H1 (cell line): ENCODE data around the gene E2F2. TPM values are rescaled to one million over a fixed set of nuclear protein-coding genes. Genes with fewer than 3 reads are reported as not detected.

Source experiments
- CTCF ChIA-PET: fragments of 300-600 bp; sonication (Branson Sonifier 250); formaldehyde crosslinking; loops from one replicate; lab custom pipeline; 2021; ENCODE audit not compliant: partially characterized antibody; lab: Charles Lee
- POLR2A ChIA-PET: fragments of 300-600 bp; sonication (Branson Sonifier 250); formaldehyde crosslinking; loops from one replicate; lab custom pipeline; 2021; ENCODE audit warnings: inconsistent platforms; ENCODE audit not compliant: partially characterized antibody; lab: Charles Lee
- DNase-seq, 2 experiments: peaks; one replicate each; pipeline versions ENCODE4 v3.0.0 to v3.0.0-alpha.2; 2010 to 2022; ENCODE audit warnings: low spot score in 2 of 2, low read depth in 1 of 2, mixed read lengths in 1 of 2
- FAIRE-seq: peaks from 2 replicates; lab custom pipeline; 2011; peaks lifted over from hg19 to GRCh38; lab: Jason Lieb, UNC
- H2AFZ ChIP-seq: 2 replicates; pipeline ENCODE4 v1.8.1; 2012; ENCODE audit warnings: low read length, inconsistent platforms
- H2AK5ac ChIP-seq: 2 replicates; pipeline ENCODE4 v1.6.1; 2013; ENCODE audit warnings: low read depth, low read length
- H2BK120ac ChIP-seq: replicated peaks from 2 replicates; pipeline ENCODE3; 2013; ENCODE audit warnings: low read depth, low read length, inconsistent platforms
- H2BK12ac ChIP-seq: 2 replicates; pipeline ENCODE4 v1.6.1; 2013; ENCODE audit warnings: low read depth, low read length
- H2BK15ac ChIP-seq: 2 replicates; pipeline ENCODE4 v1.6.1; 2013; ENCODE audit warnings: low read length
- H2BK20ac ChIP-seq: 2 replicates; pipeline ENCODE4 v1.6.1; 2013; ENCODE audit warnings: low read length
- H2BK5ac ChIP-seq: 2 replicates; pipeline ENCODE4 v1.6.1; 2013; ENCODE audit warnings: low read depth, low read length
- H3K14ac ChIP-seq: 2 replicates; pipeline ENCODE4 v1.6.1; 2013; ENCODE audit warnings: inconsistent platforms; ENCODE audit not compliant: insufficient read length
- H3K18ac ChIP-seq: 2 replicates; pipeline ENCODE4 v1.6.1; 2013; ENCODE audit warnings: low read length; ENCODE audit errors: extremely low read depth
- H3K23ac ChIP-seq: 2 replicates; pipeline ENCODE4 v1.6.1; 2013; ENCODE audit warnings: inconsistent platforms; ENCODE audit not compliant: insufficient read length
- H3K23me2 ChIP-seq: 2 replicates; pipeline ENCODE4 v1.6.1; 2013; ENCODE audit warnings: low read depth, low read length
- H3K27ac ChIP-seq: 2 replicates; pipeline ENCODE4 v1.6.1; 2011; ENCODE audit warnings: low read depth, low read length, inconsistent platforms
- H3K27me3 ChIP-seq, 4 experiments: replicated peaks in 1 of 4; 1 replicate in 1 of 4; 2 replicates in 3 of 4; pipeline versions ENCODE4 v1.6.1 to v1.8.1; 2011 to 2013; ENCODE audit warnings: low read length in 3 of 4, mild to moderate bottlenecking in 3 of 4, inconsistent platforms in 2 of 4, mixed read lengths in 2 of 4, moderate library complexity in 1 of 4; ENCODE audit not compliant: control insufficient read depth in 3 of 4, insufficient read depth in 3 of 4; ENCODE audit errors: extremely low read depth in 1 of 4
- H3K36me3 ChIP-seq, 4 experiments: 2 replicates each; pipeline versions ENCODE4 v1.6.1 to v1.8.1; 2011 to 2013; ENCODE audit warnings: mild to moderate bottlenecking in 4 of 4, low read length in 3 of 4, moderate library complexity in 2 of 4, control low read depth in 1 of 4, inconsistent platforms in 1 of 4; ENCODE audit not compliant: insufficient read depth in 4 of 4, control insufficient read depth in 2 of 4
- H3K4ac ChIP-seq: replicated peaks from 2 replicates; pipeline ENCODE3; 2013; ENCODE audit warnings: low read length, low read depth, mixed read lengths, inconsistent platforms; ENCODE audit not compliant: insufficient read length
- H3K4me1 ChIP-seq, 4 experiments: replicated peaks in 1 of 4; 1 replicate in 1 of 4; 2 replicates in 3 of 4; pipeline versions ENCODE4 v1.6.1 to v1.8.1; 2011 to 2013; ENCODE audit warnings: low read length in 3 of 4, inconsistent platforms in 2 of 4, mixed read lengths in 1 of 4; ENCODE audit not compliant: insufficient read depth in 4 of 4, control insufficient read depth in 3 of 4
- H3K4me2 ChIP-seq, 2 experiments: 2 replicates each; pipeline versions ENCODE4 v1.6.1 to v1.8.1; 2011 to 2013; ENCODE audit warnings: low read depth in 2 of 2, low read length in 2 of 2, control low read depth in 1 of 2, inconsistent platforms in 1 of 2, mild to moderate bottlenecking in 1 of 2; ENCODE audit not compliant: insufficient read depth in 1 of 2
- H3K4me3 ChIP-seq, 4 experiments: fragments of 200-600, 300-600 bp in 1 of 4; sonication (generic), shearing (Covaris generic), sonication (Bioruptor Twin) in 1 of 4; 2 replicates each; pipeline versions ENCODE4 v1.5.1 to v1.8.1; 2011 to 2016; ENCODE audit warnings: low read length in 4 of 4, low read depth in 3 of 4, control low read depth in 2 of 4, inconsistent platforms in 2 of 4, mild to moderate bottlenecking in 2 of 4, mixed read lengths in 1 of 4, moderate library complexity in 1 of 4; ENCODE audit not compliant: insufficient read depth in 2 of 4; ENCODE audit errors: extremely low read depth in 1 of 4
- H3K56ac ChIP-seq: replicated peaks from 2 replicates; pipeline ENCODE3; 2013; ENCODE audit warnings: low read depth, mild to moderate bottlenecking, mixed read lengths, low read length, inconsistent platforms; ENCODE audit not compliant: insufficient read length
- H3K79me1 ChIP-seq: 2 replicates; pipeline ENCODE4 v1.6.1; 2013; ENCODE audit warnings: low read depth, low read length, control low read depth
- H3K79me2 ChIP-seq, 2 experiments: 2 replicates each; pipeline versions ENCODE4 v1.6.1 to v1.8.1; 2012 to 2013; ENCODE audit warnings: low read length in 2 of 2, mild to moderate bottlenecking in 2 of 2, inconsistent platforms in 1 of 2; ENCODE audit not compliant: insufficient read depth in 2 of 2, control insufficient read depth in 1 of 2
- H3K9ac ChIP-seq, 4 experiments: replicated peaks in 1 of 4; 1 replicate in 1 of 4; 2 replicates in 3 of 4; pipeline versions ENCODE4 v1.6.1 to v1.8.1; 2011 to 2013; ENCODE audit warnings: low read depth in 3 of 4, low read length in 3 of 4, control low read depth in 2 of 4, mild to moderate bottlenecking in 2 of 4, moderate library complexity in 2 of 4, inconsistent platforms in 1 of 4; ENCODE audit errors: extremely low read depth in 1 of 4
- H3K9me3 ChIP-seq, 2 experiments: 2 replicates each; pipeline versions ENCODE4 v1.6.1 to v1.8.1; 2012 to 2013; ENCODE audit warnings: mild to moderate bottlenecking in 2 of 2, moderate library complexity in 2 of 2, control low read depth in 1 of 2, inconsistent platforms in 1 of 2, low read depth in 1 of 2, low read length in 1 of 2, mixed read lengths in 1 of 2; ENCODE audit not compliant: insufficient read depth in 2 of 2
- H4K20me1 ChIP-seq, 2 experiments: replicated peaks in 1 of 2; 2 replicates each; pipeline versions ENCODE3 to v1.8.1; 2011 to 2013; ENCODE audit warnings: inconsistent platforms in 2 of 2, low read length in 2 of 2, mild to moderate bottlenecking in 1 of 2; ENCODE audit not compliant: insufficient read depth in 2 of 2, control insufficient read depth in 1 of 2
- H4K5ac ChIP-seq: 2 replicates; pipeline ENCODE4 v1.6.1; 2013; ENCODE audit warnings: low read length, low read depth, mixed read lengths, inconsistent platforms; ENCODE audit not compliant: insufficient read length
- H4K8ac ChIP-seq: 2 replicates; pipeline ENCODE4 v1.8.0; 2013; ENCODE audit warnings: mild to moderate bottlenecking, moderate library complexity, low read length, inconsistent platforms; ENCODE audit not compliant: insufficient read depth; ENCODE audit errors: extremely low read depth
- H4K91ac ChIP-seq: replicated peaks from 2 replicates; pipeline ENCODE3; 2013; ENCODE audit warnings: low read length, mixed read lengths, inconsistent platforms; ENCODE audit not compliant: insufficient read length
- ASH2L ChIP-seq: fragments of 200-600, 300-600 bp; sonication (generic); IDR thresholded peaks from one replicate; pipeline ENCODE4 v1.7.1; 2017; ENCODE audit warnings: low read length
- CEBPB ChIP-seq: IDR thresholded peaks from 2 replicates; pipeline ENCODE4 v1.6.1; 2012; ENCODE audit warnings: low read depth, low read length
- CHD1 ChIP-seq: IDR thresholded peaks from 2 replicates; pipeline ENCODE4 v1.6.1; 2012; ENCODE audit warnings: low read depth, low read length, improper control_type of control experiment
- CREB1 ChIP-seq: IDR thresholded peaks from 2 replicates; pipeline ENCODE4 v1.6.1; 2012; ENCODE audit warnings: inconsistent platforms
- EGR1 ChIP-seq: IDR thresholded peaks from 2 replicates; pipeline ENCODE4 v1.6.1; 2011; ENCODE audit warnings: low read depth, low read length, borderline replicate concordance
- HDAC2 ChIP-seq, 2 experiments: fragments of 300-600 bp in 1 of 2; sonication (generic) in 1 of 2; IDR thresholded peaks; 2 replicates each; pipeline ENCODE4 v1.6.1; 2011 to 2012; ENCODE audit warnings: low read depth in 2 of 2, low read length in 2 of 2, mild to moderate bottlenecking in 2 of 2, moderate library complexity in 2 of 2, borderline replicate concordance in 1 of 2, inconsistent platforms in 1 of 2
- NRF1 ChIP-seq: IDR thresholded peaks from 2 replicates; pipeline ENCODE4 v1.6.1; 2011; ENCODE audit warnings: mild to moderate bottlenecking, low read depth, low read length, improper control_type of control experiment
- RXRA ChIP-seq: IDR thresholded peaks from 2 replicates; pipeline ENCODE4 v1.6.1; 2011; ENCODE audit warnings: low read depth, mild to moderate bottlenecking, low read length, moderate library complexity; ENCODE audit not compliant: insufficient read depth
- SAP30 ChIP-seq: fragments of 300-600 bp; sonication (generic); IDR thresholded peaks from 2 replicates; pipeline ENCODE4 v1.7.1; 2012; ENCODE audit warnings: low read length, moderate library complexity, mild to moderate bottlenecking, inconsistent platforms; ENCODE audit not compliant: insufficient read depth, insufficient replicate concordance
- SP4 ChIP-seq: IDR thresholded peaks from 2 replicates; pipeline ENCODE4 v1.6.1; 2012; ENCODE audit warnings: low read length, inconsistent platforms
- TAF1 ChIP-seq: IDR thresholded peaks from 2 replicates; pipeline ENCODE4 v1.6.1; 2011; ENCODE audit warnings: mild to moderate bottlenecking, low read depth, low read length
- TAF7 ChIP-seq: optimal IDR thresholded peaks from 2 replicates; pipeline ENCODE3; 2011; ENCODE audit warnings: low read depth, mild to moderate bottlenecking, inconsistent platforms, low read length, moderate library complexity, borderline replicate concordance
- WGBS, 2 experiments: shearing (Covaris generic) in 1 of 2; methylation state at CpG; one replicate each; pipeline versions ENCODE4 v1.1.6 to v1.1.7; 2013 to 2015; ENCODE audit warnings: low lambda C conversion rate in 2 of 2, mixed read lengths in 2 of 2, inconsistent platforms in 1 of 2, low coverage in 1 of 2, missing lambda C conversion rate in 1 of 2; ENCODE audit not compliant: insufficient replicate concordance in 2 of 2, insufficient coverage in 1 of 2, insufficient read length in 1 of 2; ENCODE audit errors: extremely low coverage in 1 of 2, missing lambda C conversion rate in 1 of 2; 5-methylcytosine and 5-hydroxymethylcytosine counted together
- polyA plus RNA-seq, 7 experiments: library from polyadenylated mRNA; depleted of rRNA in 3 of 7; stranded (reverse) in 5 of 7; unstranded in 2 of 7; fragments of >200 nt in 5 of 7; fragments of 200-250 nt in 2 of 7; gene quantifications; 1 replicate in 5 of 7; 2 replicates in 1 of 7; 4 replicates in 1 of 7; pipeline versions ENCODE4 v1.2.1 to v1.2.3, GENCODE V29; 2011 to 2013; ENCODE audit warnings: missing spikeins in 2 of 7, mixed read lengths in 2 of 7
- total RNA-seq: library from RNA; stranded (reverse); fragmentation: NEBNext Ultra II Directional; extraction: Animal tissue kit (Norgen Biotek cat#: 25700); gene quantifications from 2 replicates; pipeline ENCODE4 v1.2.1, GENCODE V29; 2021

Gene E2F2
- total and polyA plus RNA-seq, 2 of the 8 experiments (the other 6 are each of a cell fraction or from before 2014, with no cell fraction given): 1.8 to 7.0 TPM

DNA sequence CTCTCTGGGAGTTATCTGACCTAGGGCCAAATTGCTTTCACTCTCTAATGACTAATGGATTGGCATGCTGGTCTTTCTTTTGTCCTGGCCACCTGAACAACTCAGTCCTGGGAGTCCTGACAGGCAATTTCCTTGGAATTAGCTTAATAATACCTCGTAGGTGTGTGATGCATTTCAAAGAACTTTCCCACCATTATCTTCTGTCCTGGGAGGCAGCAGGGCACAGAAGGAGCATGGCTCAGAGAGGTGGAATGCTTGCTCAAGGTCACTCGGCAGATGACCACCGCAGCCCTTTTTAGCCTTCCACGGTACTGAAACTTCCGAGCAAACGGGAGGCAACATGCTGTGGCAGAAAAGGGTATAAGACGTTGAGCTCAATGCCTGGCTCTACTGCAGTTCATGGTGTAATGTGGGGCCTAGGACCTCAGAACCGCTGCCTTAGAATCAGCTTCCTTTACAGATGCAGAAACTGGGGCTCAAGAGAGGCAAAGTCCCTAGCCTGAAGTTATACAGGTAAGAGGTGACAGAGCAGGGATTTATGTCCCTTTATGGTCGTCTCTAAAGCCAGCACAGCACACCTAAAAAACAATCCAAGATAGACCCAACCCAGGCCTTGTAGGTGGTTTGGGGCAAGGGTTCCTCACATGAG is 25.1 kb upstream of the E2F2 start:
- Histone ChIP-seq H2BK20ac (0 out of 2 replicates have a peak overlapping the region, but pooled peaks have one; percentile 76), H3K18ac (peak overlapping the region; percentile 39), H3K9me3 (no peaks in the 10 kb centered on the region), H4K91ac (peak overlapping the region; percentile 49), H4K5ac (peak overlapping the region; percentile 8), H3K23ac (no peak overlapping the region), H3K4me1 (peaks cover 23 to 40% (median 29%) of the 10 kb centered on the region in 4 experiments), H2AFZ (no peak overlapping the region), H3K27ac (peak overlapping the region; percentile 53), H3K9ac (peak overlapping the region in 3 of 4 experiments; percentile 31 to 42 (median 33); a peak in 4 of 7 replicates), H3K56ac (no peak overlapping the region), H3K23me2 (peaks cover 28% of the 10 kb centered on the region), H2BK12ac (peak overlapping the region; percentile 69; the same call in 1 of the 2 replicates), H3K4ac (no peak overlapping the region), H3K4me3 (peak overlapping the region; percentile 34 to 94 (median 80); a peak in 5 of 8 replicates), H3K79me1 (no peaks in the 10 kb centered on the region; the same call in 1 of the 2 replicates), H4K20me1 (peaks cover 5 to 13% of the 10 kb centered on the region in 2 experiments), H3K79me2 (peaks cover 4 to 20% of the 10 kb centered on the region in 2 experiments), H2BK15ac (no peak overlapping the region), H3K14ac (peak overlapping the region; percentile 29), H2BK120ac (peak overlapping the region; percentile 13), H3K4me2 (peak overlapping the region; percentile 87 to 98), H2AK5ac (peak overlapping the region; percentile 66), H3K36me3 (peaks cover 0 to 19% (median 0%) of the 10 kb centered on the region in 4 experiments; a peak in 5 of 8 replicates), H2BK5ac (peak overlapping the region; percentile 84), H4K8ac (no peak overlapping the region), H3K27me3 (peaks cover 0 to 6% (median 1%) of the 10 kb centered on the region in 4 experiments; a peak in 3 of 7 replicates)
- 2% methylated on average over 9 of the region's 9 CpGs; no CpG with 5 or more reads in 1 of the 2 experiments for WGBS, 2 experiments
- FAIRE-seq (no peak), DNase-seq (peak; percentile 76 to 87)
- ChIA-PET POLR2A (interaction anchor here (0.7 to 20.4 kb wide), 22 partner anchors 10 to 243 kb away, joined by 3 to 547 read pairs (median 6); partner anchors contain the start of genes E2F2, ELOA and RPL11), CTCF (interaction anchor here (0.6 to 21.9 kb wide), 20 partner anchors 8 to 255 kb away, joined by 3 to 706 read pairs (median 5); no protein-coding TSS in a partner anchor)
- TF ChIP-seq NRF1 (no peak), ASH2L (no peak), TAF1 (peak; percentile 73), EGR1 (0 out of 2 replicates have a peak, but pooled peaks have one; percentile 60), SP4 (no peak), CREB1 (peak; percentile 47; the same call in 1 of the 2 replicates), SAP30 (no peak), RXRA (no peak), CEBPB (no peak), CHD1 (no peak), HDAC2 (IDR thresholded peaks at IDR 0.05; ENCODE audit: borderline replicate concordance in 1 of 2, low read depth in 2 of 2, low read length in 2 of 2) (peak; percentile 61 to 97), TAF7 (peak; percentile 59)
